GM21737 (cell line): ENCODE measurements around the gene NPIPB9.
"Not testable (repeated sequence)": the region's sequence is repeated elsewhere in the genome, so short reads cannot be mapped to it uniquely, and the experiment has no call there.

Experiments
- ATAC-seq: cut with Tn5 transposase; IDR thresholded peaks from one replicate; pipeline ENCODE4 v1.9.1; 2021; ENCODE audit warnings: mild to moderate bottlenecking, moderate library complexity; ENCODE audit not compliant: unreplicated experiment

Gene NPIPB9

DNA sequence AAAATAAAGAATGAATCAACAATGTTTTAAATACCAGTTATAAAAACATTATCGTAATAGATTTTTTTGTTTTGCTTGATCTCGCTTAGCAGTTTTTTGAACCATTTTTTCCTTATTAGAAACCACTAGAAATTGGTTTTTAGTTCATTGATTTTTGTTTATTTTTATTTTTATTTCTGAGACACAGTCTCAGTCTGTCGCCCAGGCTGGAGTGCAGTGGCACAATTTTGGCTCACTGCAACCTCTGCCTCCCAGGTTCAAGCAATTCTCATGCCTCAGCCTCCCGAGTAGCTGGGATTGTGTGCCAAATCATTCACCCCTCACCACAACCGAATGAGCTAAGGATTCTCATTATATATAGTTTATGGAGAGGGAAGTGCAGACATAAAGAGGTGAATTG, at the start of gene NPIPB9:
Gene NPIPB9 (plus strand): TSS at position 301 of the 400 bp plus-strand sequence.
- not testable (repeated sequence) for ATAC-seq

DNA sequence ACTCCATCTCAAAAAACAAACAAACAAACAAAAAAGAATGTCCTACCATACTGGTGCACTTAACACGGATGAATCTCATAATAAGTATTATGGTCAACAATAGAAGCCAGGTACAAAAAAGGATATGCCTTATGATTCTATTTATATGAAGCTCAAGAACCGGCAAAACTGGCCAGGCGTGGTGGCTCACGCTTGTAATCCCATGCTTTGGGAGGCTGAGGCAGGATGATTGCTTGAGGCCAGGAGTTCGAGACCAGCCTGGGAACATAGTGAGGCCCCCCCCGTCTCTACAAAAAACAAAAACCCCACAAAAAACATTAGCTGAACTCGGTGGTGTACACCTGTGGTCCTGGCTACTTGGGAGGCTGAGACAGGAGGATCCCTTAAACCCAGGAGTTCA, 47.3 kb upstream of the NPIPB9 start:
- ATAC-seq, result not testable (repeated sequence)

GRCh38 chr16:28711220-28712083, 40.1 kb upstream of the NPIPB9 start, which contains the start of gene EIF3C:
EIF3C (plus strand) TSS chr16:28711464; CDS start chr16:28711687, 223 bp downstream.
- peak; percentile 95 for ATAC-seq

DNA sequence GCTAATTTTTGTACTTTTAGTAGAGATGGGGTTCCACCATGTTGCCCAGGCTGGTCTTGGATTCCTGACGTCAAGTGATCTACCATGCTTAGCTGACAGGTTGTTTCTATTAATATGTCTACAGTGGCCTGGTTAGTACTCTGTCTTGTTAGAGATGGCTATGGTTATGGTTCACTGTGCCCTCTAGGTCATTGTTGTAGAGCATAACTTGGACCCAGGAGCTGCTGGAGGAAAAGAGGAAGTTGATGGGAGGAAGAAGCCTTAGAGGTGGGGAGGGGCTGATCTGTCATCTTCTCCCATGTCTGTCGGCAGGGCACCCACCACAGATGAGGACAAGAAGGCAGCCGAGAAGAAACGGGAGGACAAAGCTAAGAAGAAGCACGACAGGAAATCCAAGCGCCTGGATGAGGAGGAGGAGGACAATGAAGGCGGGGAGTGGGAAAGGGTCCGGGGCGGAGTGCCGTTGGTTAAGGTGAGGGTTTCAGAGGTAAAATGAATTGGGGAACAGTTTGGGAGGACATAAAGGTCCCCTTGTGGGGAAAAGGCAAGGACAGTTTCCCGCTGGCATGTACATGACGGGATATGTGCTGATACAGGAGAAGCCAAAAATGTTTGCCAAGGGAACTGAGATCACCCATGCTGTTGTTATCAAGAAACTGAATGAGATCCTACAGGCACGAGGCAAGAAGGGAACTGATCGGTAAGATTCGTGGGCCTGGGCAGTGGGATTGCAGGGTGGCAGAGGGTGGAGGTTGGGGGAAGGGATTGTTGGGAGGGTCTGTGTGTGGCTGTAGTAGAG, 28.5 kb upstream of the NPIPB9 start:
- ATAC-seq, result not testable (repeated sequence)

- not testable (repeated sequence) for ATAC-seq
Measured at GRCh38 chr16:28731253-28731652, 20.3 kb upstream of the NPIPB9 start.

DNA sequence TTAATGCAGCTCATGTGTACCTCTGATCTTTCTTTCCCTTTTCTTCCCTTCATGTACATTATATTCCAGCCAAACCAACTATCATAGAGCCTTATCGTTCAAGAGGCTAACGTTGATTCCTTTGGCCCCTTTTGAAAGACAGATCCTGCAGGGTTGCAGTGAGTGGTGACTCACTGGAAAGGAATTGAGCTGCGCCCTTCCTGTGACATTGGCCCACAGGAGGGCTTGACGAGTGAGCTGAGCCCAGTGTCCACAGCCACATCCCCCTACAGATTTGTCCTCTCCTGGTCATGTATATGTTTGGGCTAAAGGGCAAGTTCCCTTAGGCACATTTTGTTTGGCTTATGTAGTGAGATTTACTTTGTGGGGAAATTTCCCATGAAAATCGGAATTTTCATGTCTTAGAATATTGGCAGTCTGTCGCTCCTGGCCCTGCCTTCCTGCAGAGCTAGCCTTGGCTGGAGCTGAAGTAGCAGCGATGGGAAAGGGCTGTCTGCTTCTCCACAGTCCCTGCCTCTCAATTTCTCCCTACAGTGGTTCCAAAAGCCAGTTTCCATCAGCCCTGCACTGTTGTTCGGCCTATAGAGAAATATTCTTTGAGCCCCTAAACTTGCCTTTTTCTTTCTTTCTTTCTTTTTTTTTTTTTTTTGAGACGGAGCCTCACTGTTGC, 19.0 kb upstream of the NPIPB9 start:
- not testable (repeated sequence) for ATAC-seq

- ATAC-seq, result not testable (repeated sequence)
Measured at GRCh38 chr16:28739787-28740186, 11.8 kb upstream of the NPIPB9 start.

DNA sequence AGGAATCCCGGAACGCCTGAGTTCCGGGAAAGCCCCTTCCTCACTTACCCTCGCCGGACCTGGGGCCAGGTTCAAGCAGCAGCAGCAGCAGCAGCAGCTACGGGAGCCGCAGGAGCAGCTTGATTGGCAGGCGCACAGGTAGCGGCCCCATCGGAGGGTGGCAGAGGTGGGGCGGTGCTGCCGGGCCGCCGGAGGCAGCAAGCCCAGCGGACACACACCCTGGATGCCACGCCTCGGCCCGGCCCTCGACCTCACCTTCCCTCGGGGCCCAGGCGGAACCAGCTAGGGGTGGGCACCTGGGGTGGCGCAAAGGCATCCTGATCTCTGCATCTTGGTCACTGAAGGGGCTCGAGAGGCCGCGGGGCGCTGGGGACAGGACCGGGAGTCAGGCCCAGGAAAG, 11.0 kb upstream of the NPIPB9 start:
- not testable (repeated sequence) for ATAC-seq

DNA sequence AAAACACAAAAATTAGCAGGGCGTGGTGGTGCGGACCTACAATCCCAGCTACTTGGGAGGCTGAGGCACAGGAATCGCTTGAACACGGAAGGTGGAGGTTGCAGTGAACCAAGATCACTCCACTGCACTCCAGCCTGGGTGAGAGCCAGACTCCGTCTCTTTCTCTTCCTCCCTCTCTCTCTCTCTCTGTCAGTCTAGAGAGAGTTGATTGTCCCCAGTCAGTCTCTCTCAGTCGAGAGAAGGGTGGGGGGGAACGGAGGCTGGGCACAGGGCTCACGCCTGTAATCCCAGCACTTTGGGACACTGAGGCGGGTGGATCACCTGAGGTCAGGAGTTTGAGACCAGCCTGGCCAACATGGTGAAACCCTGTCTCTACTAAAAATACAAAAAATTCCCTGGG, 10.3 kb upstream of the NPIPB9 start:
- not testable (repeated sequence) for ATAC-seq

- ATAC-seq, result not testable (repeated sequence)
Measured at GRCh38 chr16:28746618-28747350, 4.8 kb upstream of the NPIPB9 start.

DNA sequence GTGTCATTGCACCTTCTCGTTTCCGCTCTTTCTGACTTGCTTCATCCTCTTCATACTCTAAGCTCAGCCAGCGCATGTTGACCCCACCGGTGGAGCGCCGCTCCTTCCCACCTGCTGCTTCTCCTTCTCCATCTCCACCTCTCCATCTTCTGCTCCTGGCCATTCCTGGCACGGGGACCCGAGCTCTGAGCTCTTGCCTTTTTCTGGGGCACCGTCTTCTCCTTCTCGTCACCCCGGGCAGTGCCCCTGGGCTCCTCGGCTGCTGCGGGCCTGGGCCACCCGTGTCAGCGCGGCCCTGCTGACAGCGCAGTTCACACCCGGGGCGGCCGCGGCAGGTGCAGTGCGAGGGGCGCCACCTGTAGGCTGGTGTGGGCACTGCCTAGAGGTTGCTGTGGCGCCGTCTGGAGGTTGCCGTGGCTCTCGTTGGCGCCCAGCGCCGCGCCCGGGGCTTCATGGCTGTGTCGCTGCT, 1.6 kb upstream of the NPIPB9 start:
- peak; percentile 96 for ATAC-seq

- ATAC-seq, result peak; percentile 18
Measured at GRCh38 chr16:28750469-28751067, 1.0 kb upstream of the NPIPB9 start.

DNA sequence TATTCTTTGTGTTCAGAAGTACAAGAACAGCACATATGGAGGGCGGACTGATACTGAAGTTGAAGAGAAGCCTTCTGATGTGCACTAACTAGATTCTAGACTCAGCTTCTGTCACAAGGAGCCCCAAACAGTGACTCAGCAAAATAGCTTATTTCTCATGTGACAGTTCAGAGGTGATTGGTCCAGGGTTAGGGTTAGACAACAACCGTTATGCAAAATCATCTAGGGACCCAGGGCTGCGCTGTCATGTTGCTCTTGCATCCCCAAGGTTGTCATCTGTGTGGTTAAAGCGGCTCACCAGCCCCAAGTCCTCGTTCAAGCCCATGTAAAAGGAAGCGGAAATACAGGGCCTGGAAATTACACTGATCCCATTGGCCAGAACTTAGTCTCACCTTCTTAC, 30.1 kb downstream of the NPIPB9 start:
- ATAC-seq, result not testable (repeated sequence)

DNA sequence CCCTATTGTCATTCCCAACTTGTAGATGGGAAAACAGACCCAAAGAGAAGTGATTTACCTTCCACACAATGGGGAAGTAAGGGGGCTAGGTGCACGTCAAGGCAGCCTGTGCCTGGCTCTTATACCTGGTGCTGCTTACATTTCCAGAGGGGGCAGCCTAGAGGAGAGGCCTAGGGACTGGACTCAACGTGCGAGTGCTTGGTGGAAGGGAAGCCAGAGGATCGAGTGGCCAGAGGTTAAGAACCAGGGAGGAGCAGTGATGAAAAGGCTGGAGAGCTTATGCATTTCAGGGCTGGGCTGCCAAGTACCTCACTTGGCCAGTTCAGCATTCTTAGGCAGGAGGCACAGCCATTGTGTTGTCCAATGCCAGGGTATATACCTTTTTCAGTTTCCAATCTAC, 30.8 kb downstream of the NPIPB9 start:
- ATAC-seq, result not testable (repeated sequence)

DNA sequence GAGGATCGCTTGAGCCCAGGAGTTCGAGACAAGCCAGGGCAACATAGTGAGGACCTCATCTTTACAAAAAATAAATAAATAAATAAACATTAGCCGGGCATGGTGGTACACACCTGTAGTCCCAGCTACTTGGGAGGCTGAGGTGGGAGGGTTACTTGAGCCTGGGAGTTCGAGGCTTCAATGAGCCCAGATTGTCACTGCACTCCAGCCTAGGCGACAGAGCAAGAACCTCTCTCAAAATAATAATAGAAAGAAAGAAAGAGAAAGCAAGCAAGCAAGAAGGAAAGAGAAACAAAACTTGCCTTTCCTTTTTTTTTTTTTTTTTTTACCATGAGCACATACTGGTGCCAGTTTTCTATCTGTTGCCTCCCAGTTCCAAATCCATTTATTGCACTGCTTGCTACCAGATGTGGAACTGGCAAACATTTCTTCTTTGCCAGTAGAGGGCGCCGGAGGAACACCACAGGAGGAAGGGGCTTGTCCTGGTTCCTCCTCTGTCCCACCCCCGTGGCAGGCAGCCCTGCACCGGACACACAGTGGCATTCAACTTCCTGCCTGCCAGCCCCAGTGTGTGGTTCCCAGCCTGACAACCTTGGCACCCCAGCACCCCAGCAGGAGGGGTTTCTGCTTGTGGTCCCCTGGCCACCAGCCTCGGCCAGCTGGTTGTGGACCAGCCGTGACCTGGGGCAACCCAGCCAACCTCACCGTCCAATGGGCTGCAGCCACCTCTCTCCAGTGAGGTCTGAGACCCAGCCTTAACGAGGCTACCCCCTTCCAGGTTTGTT, 50.8 kb downstream of the NPIPB9 start:
- peak; percentile 80 for ATAC-seq

DNA sequence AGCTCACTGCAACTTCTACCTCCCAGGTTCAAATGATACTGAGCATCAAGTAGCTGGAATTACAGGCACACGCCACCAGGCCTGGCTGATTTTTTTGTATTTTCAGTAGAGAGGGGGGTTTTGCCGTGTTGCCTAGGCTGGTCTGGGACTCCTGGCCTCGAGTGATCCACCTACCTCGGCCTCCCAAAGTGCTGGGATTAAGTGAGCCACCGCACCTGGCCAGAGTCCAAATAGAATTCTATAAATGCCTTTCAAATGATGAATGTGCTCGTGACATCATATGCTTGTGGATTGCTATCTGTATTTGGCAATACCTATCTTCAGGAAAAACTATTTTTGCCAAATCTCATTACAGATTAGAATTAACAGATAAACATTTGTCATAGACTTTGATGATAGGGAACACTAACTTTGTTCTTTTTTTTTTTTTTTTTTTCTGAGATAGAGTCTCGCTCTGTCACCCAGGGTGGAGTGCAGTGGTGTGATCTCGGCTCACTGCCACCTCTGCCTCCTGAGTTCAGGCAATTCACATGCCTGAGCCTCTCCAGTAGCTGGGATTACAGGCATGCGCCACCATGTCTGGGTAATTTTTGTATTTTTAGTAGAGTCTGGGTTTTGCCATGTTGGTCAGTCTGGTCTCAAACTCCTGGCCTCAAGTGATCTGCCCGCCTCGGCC, 56.0 kb downstream of the NPIPB9 start:
- ATAC-seq, result not testable (repeated sequence)

- no peak for ATAC-seq
Measured at GRCh38 chr16:28820016-28820415, 68.4 kb downstream of the NPIPB9 start.

GRCh38 chr16:28820546-28820945, 69.0 kb downstream of the NPIPB9 start:
- not testable (repeated sequence) for ATAC-seq
